Endothelial cell of umbilical vein (primary cell): ENCODE measurements around the gene PID1.

Experiments used
- POLR2AphosphoS5 ChIP-seq: IDR thresholded peaks from 2 replicates; pipeline ENCODE4 v1.6.1; 2012; ENCODE audit warnings: low read depth, mild to moderate bottlenecking, control low read depth, low read length, moderate library complexity; ENCODE audit not compliant: insufficient read depth
- TF ChIP-seq, protein P1 (sequence below), 2 donors: IDR thresholded peaks; 1 replicate in 1 of 2; 2 replicates in 1 of 2; pipeline ENCODE4 v1.5.1; 2011; ENCODE audit warnings: low read length in 2 of 2, mild to moderate bottlenecking in 2 of 2, moderate library complexity in 2 of 2, control low read depth in 1 of 2, inconsistent platforms in 1 of 2, low read depth in 1 of 2; ENCODE audit not compliant: insufficient read depth in 1 of 2; ENCODE audit errors: extremely low read depth in 1 of 2

- no peak for TF ChIP-seq POLR2AphosphoS5
- TF ChIP-seq, protein P1, sequence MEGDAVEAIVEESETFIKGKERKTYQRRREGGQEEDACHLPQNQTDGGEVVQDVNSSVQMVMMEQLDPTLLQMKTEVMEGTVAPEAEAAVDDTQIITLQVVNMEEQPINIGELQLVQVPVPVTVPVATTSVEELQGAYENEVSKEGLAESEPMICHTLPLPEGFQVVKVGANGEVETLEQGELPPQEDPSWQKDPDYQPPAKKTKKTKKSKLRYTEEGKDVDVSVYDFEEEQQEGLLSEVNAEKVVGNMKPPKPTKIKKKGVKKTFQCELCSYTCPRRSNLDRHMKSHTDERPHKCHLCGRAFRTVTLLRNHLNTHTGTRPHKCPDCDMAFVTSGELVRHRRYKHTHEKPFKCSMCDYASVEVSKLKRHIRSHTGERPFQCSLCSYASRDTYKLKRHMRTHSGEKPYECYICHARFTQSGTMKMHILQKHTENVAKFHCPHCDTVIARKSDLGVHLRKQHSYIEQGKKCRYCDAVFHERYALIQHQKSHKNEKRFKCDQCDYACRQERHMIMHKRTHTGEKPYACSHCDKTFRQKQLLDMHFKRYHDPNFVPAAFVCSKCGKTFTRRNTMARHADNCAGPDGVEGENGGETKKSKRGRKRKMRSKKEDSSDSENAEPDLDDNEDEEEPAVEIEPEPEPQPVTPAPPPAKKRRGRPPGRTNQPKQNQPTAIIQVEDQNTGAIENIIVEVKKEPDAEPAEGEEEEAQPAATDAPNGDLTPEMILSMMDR (IDR thresholded peaks at IDR 0.05; ENCODE audit: extremely low read depth in 1 of 2, insufficient read depth in 1 of 2, low read depth in 1 of 2, low read length in 2 of 2): no peak
Measured at GRCh38 chr2:229118927-229119326, 152.2 kb downstream of the PID1 start.
